HG03342 (cell line): ENCODE results near the gene CCT7.
"Not testable (repeated sequence)": the region's sequence is repeated elsewhere in the genome, so short reads cannot be mapped to it uniquely, and the experiment has no call there.

ENCODE experiments used
- ATAC-seq: cut with Tn5 transposase; IDR thresholded peaks from one replicate; pipeline ENCODE4 v1.9.1; 2021; ENCODE audit warnings: mild to moderate bottlenecking, moderate library complexity; ENCODE audit not compliant: unreplicated experiment

The CCT7 gene

GRCh38 chr2:73254343-73255006, 20.4 kb downstream of the CCT7 start:
- no peak for ATAC-seq

- ATAC-seq = no peak
Observed at GRCh38 chr2:73255007-73255644, 21.0 kb downstream of the CCT7 start.

- ATAC-seq = no peak
Observed at GRCh38 chr2:73255907-73256617, 22.0 kb downstream of the CCT7 start.

- ATAC-seq = no peak
Observed at GRCh38 chr2:73256618-73256922, 22.5 kb downstream of the CCT7 start.

GRCh38 chr2:73257021-73257420, 22.9 kb downstream of the CCT7 start:
- no peak for ATAC-seq

GRCh38 chr2:73257425-73258125, 23.5 kb downstream of the CCT7 start:
- ATAC-seq = no peak

GRCh38 chr2:73258186-73258912, 24.2 kb downstream of the CCT7 start:
- no peak for ATAC-seq

GRCh38 chr2:73258913-73259215, 24.8 kb downstream of the CCT7 start:
- no peak for ATAC-seq

- no peak for ATAC-seq
Observed at GRCh38 chr2:73259276-73259675, 25.2 kb downstream of the CCT7 start.

- no peak for ATAC-seq
Observed at GRCh38 chr2:73259704-73260337, 25.7 kb downstream of the CCT7 start.

- no peak for ATAC-seq
Observed at GRCh38 chr2:73260338-73260984, 26.4 kb downstream of the CCT7 start.

- ATAC-seq = no peak
Observed at GRCh38 chr2:73262108-73262651, 28.1 kb downstream of the CCT7 start.

GRCh38 chr2:73262691-73263429, 28.8 kb downstream of the CCT7 start:
- ATAC-seq = not testable (repeated sequence)

- no peak for ATAC-seq
Observed at GRCh38 chr2:73263540-73264331, 29.6 kb downstream of the CCT7 start.

GRCh38 chr2:73264332-73264606, 30.2 kb downstream of the CCT7 start:
- ATAC-seq = no peak

GRCh38 chr2:73264783-73265182, 30.7 kb downstream of the CCT7 start:
- no peak for ATAC-seq

GRCh38 chr2:73265298-73266060, 31.4 kb downstream of the CCT7 start:
- no peak for ATAC-seq
